Gastrocnemius medialis (tissue), 4 donors: ENCODE results near the gene GSG1L.

Experiments used
- POLR2A ChIP-seq, 2 donors: fragments of 450-650 bp; IDR thresholded peaks; one replicate each; pipeline ENCODE4 v1.6.1; 2017; ENCODE audit warnings: antibody characterized with exemption in 2 of 2, mild to moderate bottlenecking in 2 of 2, moderate library complexity in 2 of 2
- TF ChIP-seq, protein P1 (sequence below), 5 experiments: fragments of 450-650 bp in 3 of 5; fragments of 200-600 bp in 2 of 5; sonication (generic) in 2 of 5; IDR thresholded peaks in 4 of 5; conservative IDR thresholded peaks in 1 of 5; 1 replicate in 4 of 5; 2 replicates in 1 of 5; pipeline ENCODE4 v1.5.1; 2016 to 2019; ENCODE audit warnings: antibody characterized with exemption in 5 of 5, mild to moderate bottlenecking in 3 of 5, moderate library complexity in 3 of 5

DNA sequence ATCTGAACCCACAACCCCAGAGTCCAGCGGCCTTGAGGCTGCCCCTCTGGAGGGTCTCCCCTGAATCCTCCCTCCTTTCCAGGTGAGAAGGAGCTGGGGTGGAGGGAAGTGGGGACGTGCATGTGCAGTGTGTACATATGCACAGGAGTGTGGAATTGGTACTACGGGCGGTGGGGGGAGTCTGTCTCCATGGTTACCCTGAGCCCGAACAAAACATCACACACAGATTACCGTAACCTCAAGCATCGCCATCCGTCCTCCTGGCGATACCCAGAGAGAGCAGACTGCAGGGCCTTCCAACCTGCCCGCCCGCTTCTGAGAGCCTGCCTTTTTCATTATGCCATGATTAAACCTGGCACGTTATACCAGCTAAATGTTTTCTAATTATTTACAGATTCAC, 25.1 kb downstream of the GSG1L start:
- TF ChIP-seq, protein P1, sequence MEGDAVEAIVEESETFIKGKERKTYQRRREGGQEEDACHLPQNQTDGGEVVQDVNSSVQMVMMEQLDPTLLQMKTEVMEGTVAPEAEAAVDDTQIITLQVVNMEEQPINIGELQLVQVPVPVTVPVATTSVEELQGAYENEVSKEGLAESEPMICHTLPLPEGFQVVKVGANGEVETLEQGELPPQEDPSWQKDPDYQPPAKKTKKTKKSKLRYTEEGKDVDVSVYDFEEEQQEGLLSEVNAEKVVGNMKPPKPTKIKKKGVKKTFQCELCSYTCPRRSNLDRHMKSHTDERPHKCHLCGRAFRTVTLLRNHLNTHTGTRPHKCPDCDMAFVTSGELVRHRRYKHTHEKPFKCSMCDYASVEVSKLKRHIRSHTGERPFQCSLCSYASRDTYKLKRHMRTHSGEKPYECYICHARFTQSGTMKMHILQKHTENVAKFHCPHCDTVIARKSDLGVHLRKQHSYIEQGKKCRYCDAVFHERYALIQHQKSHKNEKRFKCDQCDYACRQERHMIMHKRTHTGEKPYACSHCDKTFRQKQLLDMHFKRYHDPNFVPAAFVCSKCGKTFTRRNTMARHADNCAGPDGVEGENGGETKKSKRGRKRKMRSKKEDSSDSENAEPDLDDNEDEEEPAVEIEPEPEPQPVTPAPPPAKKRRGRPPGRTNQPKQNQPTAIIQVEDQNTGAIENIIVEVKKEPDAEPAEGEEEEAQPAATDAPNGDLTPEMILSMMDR (IDR thresholded peaks at IDR 0.05 in 4 of 5, conservative IDR thresholded peaks at IDR 0.05 in 1 of 5), result no peak
- no peak for TF ChIP-seq POLR2A (IDR thresholded peaks at IDR 0.05)
